Activated T-cell treated with anti-CD3 and anti-CD28 coated beads, Interleukin-2, amount 50 U/mL, for 4 hours (primary cell): ENCODE results near the gene YWHAH. TPM values are rescaled to one million over a fixed set of nuclear protein-coding genes. Genes with fewer than 3 reads are reported as not detected.

Experiments
- ATAC-seq, 2 donors: fragments of 200-7000 bp; cut with Tn5 transposase; one replicate each; pipeline ENCODE4 v1.10.0; 2021
- DNase-seq: peaks from one replicate; pipeline ENCODE4 v3.0.0-alpha.2; 2020
- H3K27me3 Mint-ChIP-seq: one replicate; pipeline ENCODE4 v1.8.0; 2021; ENCODE audit warnings: low read depth, mixed read lengths
- H3K36me3 Mint-ChIP-seq: one replicate; pipeline ENCODE4 v1.8.0; 2022; ENCODE audit warnings: mixed read lengths; ENCODE audit not compliant: insufficient read depth
- H3K4me1 Mint-ChIP-seq: one replicate; pipeline ENCODE4 v1.8.0; 2021; ENCODE audit warnings: low read depth, mixed read lengths
- H3K4me3 Mint-ChIP-seq: one replicate; pipeline ENCODE4 v1.8.0; 2021; ENCODE audit warnings: mild to moderate bottlenecking, moderate library complexity, mixed read lengths
- H3K9me3 Mint-ChIP-seq: one replicate; pipeline ENCODE4 v1.8.0; 2021; ENCODE audit warnings: mixed read lengths
- total RNA-seq, 3 donors: library from RNA; stranded (reverse); gene quantifications; one replicate each; pipeline ENCODE4 v1.2.1, GENCODE V29; 2021

Gene YWHAH
- total RNA-seq, 3 donors from 2014 or later, result 63.0 to 88.6 (median 78.1) TPM

DNA sequence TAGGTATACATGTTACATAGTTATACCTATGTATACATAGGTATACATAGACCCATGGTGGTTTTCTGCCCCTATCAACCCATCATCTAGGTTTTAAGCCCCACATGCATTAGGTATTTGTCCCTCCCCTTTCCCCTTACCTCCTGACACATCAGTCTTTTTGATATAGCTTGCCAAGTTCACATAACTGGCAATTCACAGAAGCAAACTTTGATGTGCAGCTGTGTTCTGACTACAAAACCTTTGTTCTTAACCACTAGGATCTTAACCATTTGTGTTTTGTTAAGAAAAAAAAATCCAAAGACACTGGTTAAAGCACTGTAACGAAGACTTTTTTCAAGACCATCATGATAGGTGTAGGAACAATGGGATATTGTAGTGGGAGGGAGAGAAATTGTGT is 55.8 kb downstream of the YWHAH start:
- ATAC-seq, result no peak
- no peak overlapping the region for H3K4me3 Mint-ChIP-seq
- H3K4me1 Mint-ChIP-seq, result peaks cover 2% of the 10 kb centered on the region
- peaks cover 14% of the 10 kb centered on the region for H3K27me3 Mint-ChIP-seq
- no peaks in the 10 kb centered on the region for H3K9me3 Mint-ChIP-seq
- H3K36me3 Mint-ChIP-seq, result no peaks in the 10 kb centered on the region
- no peak for DNase-seq

DNA sequence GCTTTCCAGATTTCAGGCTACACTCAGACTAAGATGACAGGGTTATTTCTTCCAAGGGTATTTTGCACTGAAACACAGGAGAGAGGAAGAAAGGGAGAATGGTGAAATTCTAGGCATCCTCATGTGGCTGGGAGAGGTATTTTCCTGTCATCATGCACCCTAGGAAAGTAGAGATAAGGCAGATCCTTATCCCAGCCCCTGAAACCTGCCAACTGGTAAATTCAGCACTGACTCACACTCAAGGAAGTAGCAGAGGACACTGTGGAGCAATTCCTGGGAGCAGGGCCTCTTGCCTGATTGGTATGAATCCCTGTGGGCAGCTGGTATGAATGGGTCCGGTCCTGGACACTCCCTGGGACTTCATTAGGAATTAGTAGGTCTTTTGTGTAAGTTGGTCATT is 61.1 kb downstream of the YWHAH start:
- H3K36me3 Mint-ChIP-seq, result no peaks in the 10 kb centered on the region
- peaks cover 18% of the 10 kb centered on the region for H3K27me3 Mint-ChIP-seq
- peaks cover under 1% of the 10 kb centered on the region for H3K4me1 Mint-ChIP-seq
- no peak overlapping the region for H3K4me3 Mint-ChIP-seq
- H3K9me3 Mint-ChIP-seq, result peaks cover 6% of the 10 kb centered on the region
- DNase-seq, result no peak
- ATAC-seq, result no peak

Other genes starting within 250 kb of the YWHAH start
- gene PRR14L, start 194.4 kb upstream of the YWHAH start, total RNA-seq, result 10 to 100 TPM; 39.5 to 46.5 (median 42.1) TPM
- gene DEPDC5, start 190.5 kb upstream of the YWHAH start, total RNA-seq, result 10 to 100 TPM; 26.2 to 27.4 (median 27.0) TPM
- gene SLC5A1, start 98.7 kb downstream of the YWHAH start, total RNA-seq, result not detected
- gene C22orf42, start 214.8 kb downstream of the YWHAH start, total RNA-seq, result not detected